K562 (cell line): ENCODE results near the gene TMEM229B. TPM values are rescaled to one million over a fixed set of nuclear protein-coding genes. Genes with fewer than 3 reads are reported as not detected.

Experiments
- ATAC-seq: fragments of 200-7000 bp; cut with Tn5 transposase; 3 replicates; pipeline ENCODE4 v1.9.1; 2020; ENCODE audit warnings: moderate library complexity
- BruUV-seq: library from RNA; stranded (reverse); fragments of 400-500 nt; replicated peaks from 2 replicates; lab custom pipeline; 2021; lab: Mats Ljungman, UMichigan
- CTCF ChIA-PET: fragments of 300-600 bp; formaldehyde crosslinking; extraction: SDS; loops from one replicate; lab custom pipeline; 2021; ENCODE audit warnings: low intra/inter-chr PET ratio; lab: Yijun Ruan, JAX
- POLR2A ChIA-PET: fragments of 300-600, 350-650 bp; sonication (Branson Sonifier 250); formaldehyde crosslinking; extraction: SDS; loops from one replicate; lab custom pipeline; 2021; ENCODE audit warnings: antibody characterized with exemption, inconsistent platforms; lab: Yijun Ruan, JAX
- DNase-seq, 4 experiments: peaks; one replicate each; pipeline versions ENCODE4 v3.0.0 to v3.0.0-alpha.2; 2011 to 2018; ENCODE audit warnings: low spot score in 3 of 4, mixed read lengths in 3 of 4; ENCODE audit errors: extremely low read depth in 1 of 4
- FAIRE-seq: peaks from 2 replicates; lab custom pipeline; 2011; peaks lifted over from hg19 to GRCh38; lab: Jason Lieb, UNC
- H2AFZ ChIP-seq: 2 replicates; pipeline ENCODE4 v1.6.0; 2011; ENCODE audit warnings: low read depth, low read length, control low read depth, inconsistent platforms
- H3K27ac ChIP-seq: fragments of 200-600 bp; 3 replicates; pipeline ENCODE4 v1.8.0; 2011; ENCODE audit warnings: low read depth, mild to moderate bottlenecking, control low read depth, inconsistent platforms, low read length, moderate library complexity, mixed read lengths; ENCODE audit errors: extremely low read depth
- H3K27me3 ChIP-seq, 2 experiments: fragments of 300-600 bp in 1 of 2; 2 replicates in 1 of 2; 3 replicates in 1 of 2; pipeline versions ENCODE4 v1.6.0 to v1.8.0; 2011; ENCODE audit warnings: inconsistent platforms in 2 of 2, low read length in 2 of 2, mild to moderate bottlenecking in 1 of 2, mixed read lengths in 1 of 2, moderate library complexity in 1 of 2; ENCODE audit not compliant: control insufficient read depth in 2 of 2, insufficient read depth in 2 of 2
- H3K36me3 ChIP-seq: fragments of 300-600 bp; 3 replicates; pipeline ENCODE4 v1.8.0; 2011; ENCODE audit warnings: mild to moderate bottlenecking, low read length, inconsistent platforms; ENCODE audit not compliant: control insufficient read depth, insufficient read depth
- H3K4me1 ChIP-seq, 2 experiments: fragments of 200-600 bp in 1 of 2; replicated peaks in 1 of 2; 2 replicates in 1 of 2; 3 replicates in 1 of 2; pipeline versions ENCODE4 v1.5.1 to v1.8.0; 2011; ENCODE audit warnings: inconsistent platforms in 2 of 2, low read length in 2 of 2, mild to moderate bottlenecking in 1 of 2, mixed read lengths in 1 of 2, moderate library complexity in 1 of 2; ENCODE audit not compliant: control insufficient read depth in 2 of 2, insufficient read depth in 2 of 2
- H3K4me2 ChIP-seq: 2 replicates; pipeline ENCODE4 v1.6.1; 2011; ENCODE audit warnings: low read length, control low read depth, inconsistent platforms, mixed read lengths; ENCODE audit not compliant: insufficient read depth
- H3K4me3 ChIP-seq: fragments of 200-600 bp; sonication (generic), shearing (Covaris generic); 2 replicates; pipeline ENCODE4 v1.5.1; 2016; ENCODE audit warnings: control low read depth, inconsistent platforms
- H3K79me2 ChIP-seq: fragments of 200-600 bp; 3 replicates; pipeline ENCODE4 v1.8.0; 2011; ENCODE audit warnings: low read length, inconsistent platforms; ENCODE audit not compliant: control insufficient read depth, insufficient read depth
- H3K9ac ChIP-seq, 2 experiments: 2 replicates each; pipeline versions ENCODE4 v1.6.0 to v1.6.1; 2011; ENCODE audit warnings: low read depth in 2 of 2, low read length in 2 of 2, control low read depth in 1 of 2, inconsistent platforms in 1 of 2, mild to moderate bottlenecking in 1 of 2, mixed read lengths in 1 of 2; ENCODE audit not compliant: insufficient read depth in 1 of 2
- H3K9me1 ChIP-seq: one replicate; pipeline ENCODE4 v1.6.0; 2011; ENCODE audit warnings: inconsistent platforms, mild to moderate bottlenecking, low read length, moderate library complexity; ENCODE audit not compliant: control insufficient read depth, insufficient read depth
- H3K9me3 ChIP-seq: replicated peaks from 2 replicates; pipeline ENCODE4 v1.5.1; 2011; ENCODE audit warnings: low read depth, low read length, inconsistent platforms; ENCODE audit not compliant: control insufficient read depth, insufficient read depth
- H4K20me1 ChIP-seq: replicated peaks from 2 replicates; pipeline ENCODE4 v1.6.1; 2011; ENCODE audit warnings: low read length, inconsistent platforms, mixed read lengths; ENCODE audit not compliant: control insufficient read depth, insufficient read depth
- ETS2 ChIP-seq: IDR thresholded peaks from 2 replicates; pipeline ENCODE4 v1.6.1; 2016; ENCODE audit warnings: borderline replicate concordance, missing genetic modification characterization, mild to moderate bottlenecking, moderate library complexity, missing compliant biosample characterization; ENCODE audit not compliant: poor library complexity, severe bottlenecking
- SREBF2 ChIP-seq: sonication (generic); formaldehyde crosslinking; IDR thresholded peaks from 2 replicates; pipeline ENCODE4 v1.4.0; 2020; ENCODE audit warnings: mild to moderate bottlenecking, missing genetic modification reagents
- WGBS: fragments of 100-300 bp; shearing (Covaris generic); methylation state at CpG from one replicate; pipeline ENCODE4 v1.1.6; 2016; ENCODE audit warnings: low coverage, mixed read lengths; ENCODE audit not compliant: insufficient coverage; ENCODE audit errors: missing lambda C conversion rate; 5-methylcytosine and 5-hydroxymethylcytosine counted together
- in situ Hi-C: fragments of 300-500 bp; cut with MboI; formaldehyde crosslinking; loops from 4 replicates; pipeline ENCODE4 v1.15.0; 2018; ENCODE audit warnings: inconsistent platforms, mixed read lengths
- intact Hi-C: fragments of 100-400 bp; cut with micrococcal nuclease; formaldehyde crosslinking; loops from 2 replicates; pipeline ENCODE4 v1.14.2; 2022
- polyA plus RNA-seq, 8 experiments: library from polyadenylated mRNA; depleted of rRNA in 4 of 8; stranded (reverse) in 5 of 8; unstranded in 3 of 8; fragments of >200 nt; fragmentation: Nextera tagmentation in 2 of 8; fragmentation: Illumina TruSeq in 1 of 8; extraction: Ambion mirVana in 2 of 8; extraction: Trizol in 1 of 8; gene quantifications; 2 replicates each; pipeline versions ENCODE4 v1.2.1 to v1.2.3, GENCODE V29; 2011 to 2014; ENCODE audit warnings: inconsistent platforms in 1 of 8, missing spikeins in 1 of 8
- total RNA-seq, 7 experiments: library from RNA; depleted of rRNA in 6 of 7; stranded (reverse); fragments of >200 nt in 6 of 7; fragmentation: Illumina TruSeq in 2 of 7; extraction: Trizol in 2 of 7; gene quantifications; 2 replicates each; pipeline versions ENCODE4 v1.2.1 to v1.2.3, GENCODE V29; 2011 to 2021; ENCODE audit warnings: low replicate concordance in 1 of 7
- TF ChIP-seq, protein P1 (sequence below): sonication (generic); formaldehyde crosslinking; IDR thresholded peaks from 2 replicates; pipeline ENCODE4 v1.8.0; 2022; ENCODE audit warnings: mild to moderate bottlenecking, missing genetic modification reagents

Gene TMEM229B
- total and polyA plus RNA-seq, 9 of the 15 experiments (the other 6 are each of a cell fraction or from before 2014, with no cell fraction given): not detected

GRCh38 chr14:67487332-67487731, 1.2 kb downstream of the TMEM229B start:
- Histone ChIP-seq H3K79me2 (no peaks in the 10 kb centered on the region), H3K36me3 (no peaks in the 10 kb centered on the region), H3K4me1 (peaks cover 0 to 4% of the 10 kb centered on the region in 2 experiments; a peak in 2 of 5 replicates), H3K9ac (no peak overlapping the region), H3K9me3 (no peaks in the 10 kb centered on the region), H4K20me1 (no peaks in the 10 kb centered on the region), H3K27ac (no peak overlapping the region), H3K4me2 (no peak overlapping the region), H3K9me1 (no peaks in the 10 kb centered on the region), H3K27me3 (peaks cover 4% of the 10 kb centered on the region in 2 experiments; a peak in 3 of 5 replicates), H3K4me3 (no peak overlapping the region), H2AFZ (no peak overlapping the region)
- in situ Hi-C loops: no loop called here
- ChIA-PET CTCF (no interaction called here), POLR2A (interaction anchor here (0.8 to 1.1 kb wide), 2 partner anchors 14 to 33 kb away, joined by 3 read pairs; no protein-coding TSS in a partner anchor)
- DNase-seq: no peak
- no peak for FAIRE-seq
- intact Hi-C loops: no loop called here
- WGBS: 24% methylated on average over 4 of the region's 4 CpGs
- BruUV-seq: no TSS peak
- ATAC-seq: no peak
- TF ChIP-seq, protein P1, sequence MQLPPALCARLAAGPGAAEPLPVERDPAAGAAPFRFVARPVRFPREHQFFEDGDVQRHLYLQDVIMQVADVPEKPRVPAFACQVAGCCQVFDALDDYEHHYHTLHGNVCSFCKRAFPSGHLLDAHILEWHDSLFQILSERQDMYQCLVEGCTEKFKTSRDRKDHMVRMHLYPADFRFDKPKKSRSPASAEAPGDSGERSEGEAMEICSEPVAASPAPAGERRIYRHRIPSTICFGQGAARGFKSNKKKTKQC (CRISPR knock-in tag): no peak

GRCh38 chr14:67486890-67487289, 1.6 kb downstream of the TMEM229B start:
- no peak for ATAC-seq
- Histone ChIP-seq H3K4me3 (no peak overlapping the region), H3K79me2 (no peaks in the 10 kb centered on the region), H3K27me3 (peaks cover 4% of the 10 kb centered on the region in 2 experiments; a peak in 2 of 5 replicates), H3K9me1 (no peaks in the 10 kb centered on the region), H3K27ac (no peak overlapping the region), H3K4me1 (peaks cover 0 to 4% of the 10 kb centered on the region in 2 experiments; a peak in 2 of 5 replicates), H3K36me3 (no peaks in the 10 kb centered on the region), H2AFZ (no peak overlapping the region), H3K4me2 (no peak overlapping the region), H3K9me3 (no peaks in the 10 kb centered on the region), H3K9ac (no peak overlapping the region), H4K20me1 (no peaks in the 10 kb centered on the region)
- intact Hi-C loops (no loop called here), in situ Hi-C loops (no loop called here)
- 31% methylated on average over 3 of the region's 4 CpGs for WGBS
- TF ChIP-seq SREBF2 (CRISPR knock-in tag) (no peak), ETS2 (tag) (no peak)
- DNase-seq: no peak
- FAIRE-seq: no peak
- POLR2A ChIA-PET: interaction anchor here (0.8 to 1.1 kb wide), 2 partner anchors 14 to 32 kb away, joined by 3 read pairs; no protein-coding TSS in a partner anchor
- CTCF ChIA-PET: no interaction called here
- BruUV-seq: no TSS peak
